ENCODE results near the gene NSF. TPM values are rescaled to one million over a fixed set of nuclear protein-coding genes. Genes with fewer than 3 reads are reported as not detected.

The NSF gene
- total RNA-seq, 1 experiment from 2014 or later = 56.5 TPM

- no peak for TF ChIP-seq SIN3A (IDR thresholded peaks at IDR 0.05; ENCODE audit: borderline replicate concordance, insufficient read depth, low read depth, low read length)
- no peak for TF ChIP-seq CTCF (IDR thresholded peaks at IDR 0.05)
- no peak for TF ChIP-seq POLR2AphosphoS5 (IDR thresholded peaks at IDR 0.05; ENCODE audit: low read depth, low read length)
- no peak for TF ChIP-seq TCF7L2 (IDR thresholded peaks at IDR 0.05; ENCODE audit: low read depth, low read length)
- TF ChIP-seq REST (IDR thresholded peaks at IDR 0.05; ENCODE audit: insufficient read depth in 1 of 2, low read depth in 2 of 2, low read length in 1 of 2) = no peak
- Histone ChIP-seq H3K27me3 (ENCODE audit: control insufficient read depth, insufficient read depth, low read length) (no peaks in the 10 kb centered on the region), H3K27ac (ENCODE audit: low read length) (no peak overlapping the region), H3K4me3 (ENCODE audit: low read depth in 2 of 2, low read length in 2 of 2) (no peak overlapping the region), H3K4me1 (ENCODE audit: control insufficient read depth, insufficient read depth, low read length) (no peaks in the 10 kb centered on the region), H3K36me3 (ENCODE audit: control insufficient read depth, insufficient read depth, low read length) (peaks cover 6% of the 10 kb centered on the region; the same call in 1 of the 2 replicates), H3K9me3 (ENCODE audit: control insufficient read depth, insufficient read depth, low read depth, low read length) (no peaks in the 10 kb centered on the region)
- no peak for ATAC-seq
- no TSS peak for BruUV-seq (replicated peaks)
- in situ Hi-C loops (cut with HindIII; ENCODE audit: low pct_unique_long_range_greater_than_20kb, low sequenced_read_pairs) (no loop called here), intact Hi-C loops (cut with micrococcal nuclease; ENCODE audit: unreplicated experiment) (no loop called here)
- no peak for DNase-seq (ENCODE audit: low read depth, low spot score)
- CTCF ChIA-PET = no interaction called here
- POLR2A ChIA-PET = no interaction called here
These were observed 139.6 kb downstream of the NSF start for GRCh38 chr17:46730026-46730425.

- TF ChIP-seq POLR2AphosphoS5 (IDR thresholded peaks at IDR 0.05; ENCODE audit: low read depth, low read length) = no peak
- TF ChIP-seq SIN3A (IDR thresholded peaks at IDR 0.05; ENCODE audit: borderline replicate concordance, insufficient read depth, low read depth, low read length) = no peak
- no peak for TF ChIP-seq CTCF (IDR thresholded peaks at IDR 0.05)
- TF ChIP-seq TCF7L2 (IDR thresholded peaks at IDR 0.05; ENCODE audit: low read depth, low read length) = no peak
- TF ChIP-seq REST (IDR thresholded peaks at IDR 0.05; ENCODE audit: insufficient read depth in 1 of 2, low read depth in 2 of 2, low read length in 1 of 2) = no peak
- no peak for DNase-seq (ENCODE audit: low read depth, low spot score)
- in situ Hi-C loops (cut with HindIII; ENCODE audit: low pct_unique_long_range_greater_than_20kb, low sequenced_read_pairs) (no loop called here), intact Hi-C loops (cut with micrococcal nuclease; ENCODE audit: unreplicated experiment) (no loop called here)
- Histone ChIP-seq H3K4me1 (ENCODE audit: control insufficient read depth, insufficient read depth, low read length) (no peaks in the 10 kb centered on the region), H3K27me3 (ENCODE audit: control insufficient read depth, insufficient read depth, low read length) (no peaks in the 10 kb centered on the region), H3K4me3 (ENCODE audit: low read depth in 2 of 2, low read length in 2 of 2) (no peak overlapping the region), H3K9me3 (ENCODE audit: control insufficient read depth, insufficient read depth, low read depth, low read length) (no peaks in the 10 kb centered on the region), H3K36me3 (ENCODE audit: control insufficient read depth, insufficient read depth, low read length) (peaks cover 6% of the 10 kb centered on the region; the same call in 1 of the 2 replicates), H3K27ac (ENCODE audit: low read length) (no peak overlapping the region)
- no TSS peak for BruUV-seq (replicated peaks)
- ChIA-PET POLR2A (no interaction called here), CTCF (no interaction called here)
- ATAC-seq = no peak
These were observed 140.2 kb downstream of the NSF start for GRCh38 chr17:46730679-46731078.

Data from Panc1 (cell line).